IMR-90 (cell line): ENCODE measurements around the gene ADPRHL1. TPM values are rescaled to one million over a fixed set of nuclear protein-coding genes. Genes with fewer than 3 reads are reported as not detected.

ENCODE experiments used
- ATAC-seq: fragments of 200-7000 bp; cut with Tn5 transposase; 2 replicates; pipeline ENCODE4 v1.9.1; 2020; ENCODE audit warnings: low read depth, mild to moderate bottlenecking, moderate library complexity
- BruUV-seq: library from RNA; stranded (reverse); fragments of 400-500 nt; replicated peaks from 2 replicates; lab custom pipeline; 2021; lab: Mats Ljungman, UMichigan
- CTCF ChIA-PET: fragments of 300-600 bp; formaldehyde crosslinking; extraction: SDS; loops from one replicate; lab custom pipeline; 2021; ENCODE audit warnings: antibody characterized with exemption; lab: Yijun Ruan, JAX
- POLR2A ChIA-PET: fragments of 300-600 bp; sonication (Branson Sonifier 250); formaldehyde crosslinking; loops from one replicate; lab custom pipeline; 2022; ENCODE audit warnings: antibody characterized with exemption; ENCODE audit not compliant: unreplicated experiment; lab: Charles Lee
- DNase-seq: peaks from one replicate; pipeline ENCODE4 v3.0.0; 2013
- H2AFZ ChIP-seq: replicated peaks from 2 replicates; pipeline ENCODE3; 2013; ENCODE audit warnings: low read length, mild to moderate bottlenecking; ENCODE audit not compliant: poor library complexity
- H2AK5ac ChIP-seq: 2 replicates; pipeline ENCODE4 v1.6.1; 2013; ENCODE audit warnings: low read depth, low read length, inconsistent platforms
- H2AK9ac ChIP-seq: replicated peaks from 2 replicates; pipeline ENCODE3; 2013; ENCODE audit warnings: mild to moderate bottlenecking, low read depth, low read length, moderate library complexity; ENCODE audit not compliant: poor library complexity
- H2BK120ac ChIP-seq: 2 replicates; pipeline ENCODE4 v1.6.1; 2013; ENCODE audit warnings: low read depth, low read length, inconsistent platforms
- H2BK15ac ChIP-seq: 3 replicates; pipeline ENCODE4 v1.6.1; 2013; ENCODE audit warnings: low read depth, low read length, inconsistent platforms
- H2BK20ac ChIP-seq: 2 replicates; pipeline ENCODE4 v1.6.1; 2013; ENCODE audit warnings: low read depth, mild to moderate bottlenecking, inconsistent platforms, low read length, moderate library complexity
- H2BK5ac ChIP-seq: 2 replicates; pipeline ENCODE4 v1.6.1; 2013; ENCODE audit warnings: mild to moderate bottlenecking, low read depth, low read length, inconsistent platforms; ENCODE audit not compliant: poor library complexity, severe bottlenecking
- H3K14ac ChIP-seq: replicated peaks from 2 replicates; pipeline ENCODE4 v1.6.1; 2013; ENCODE audit warnings: low read depth, low read length, inconsistent platforms
- H3K18ac ChIP-seq: 2 replicates; pipeline ENCODE4 v1.6.1; 2013; ENCODE audit warnings: low read depth, low read length, control low read depth
- H3K23ac ChIP-seq: 2 replicates; pipeline ENCODE4 v1.6.1; 2013; ENCODE audit warnings: low read depth, low read length, inconsistent platforms
- H3K27ac ChIP-seq: 2 replicates; pipeline ENCODE4 v1.5.1; 2013; ENCODE audit warnings: mild to moderate bottlenecking, control low read depth, low read length; ENCODE audit not compliant: insufficient read depth
- H3K27me3 ChIP-seq: 2 replicates; pipeline ENCODE4 v1.6.1; 2013; ENCODE audit warnings: low read length; ENCODE audit not compliant: control insufficient read depth, insufficient read depth
- H3K36me3 ChIP-seq: 2 replicates; pipeline ENCODE4 v1.6.1; 2013; ENCODE audit warnings: low read length, mixed read lengths; ENCODE audit not compliant: control insufficient read depth, insufficient read depth
- H3K4ac ChIP-seq: 2 replicates; pipeline ENCODE4 v1.6.1; 2013; ENCODE audit warnings: low read depth, low read length, inconsistent platforms
- H3K4me1 ChIP-seq: 2 replicates; pipeline ENCODE4 v1.6.1; 2013; ENCODE audit warnings: low read length, mixed read lengths; ENCODE audit not compliant: control insufficient read depth, insufficient read depth
- H3K4me2 ChIP-seq: 2 replicates; pipeline ENCODE4 v1.6.1; 2013; ENCODE audit warnings: low read depth, mild to moderate bottlenecking, control low read depth, low read length, moderate library complexity
- H3K4me3 ChIP-seq: 2 replicates; pipeline ENCODE4 v1.5.1; 2013; ENCODE audit warnings: low read depth, mild to moderate bottlenecking, control low read depth, low read length, moderate library complexity; ENCODE audit not compliant: insufficient read depth
- H3K56ac ChIP-seq: 2 replicates; pipeline ENCODE4 v1.6.1; 2013; ENCODE audit warnings: low read length, inconsistent platforms; ENCODE audit not compliant: insufficient read depth; ENCODE audit errors: extremely low read depth
- H3K79me1 ChIP-seq, 2 experiments: 2 replicates each; pipeline ENCODE4 v1.6.1; 2013; ENCODE audit warnings: low read length in 2 of 2, inconsistent platforms in 1 of 2, low read depth in 1 of 2
- H3K9ac ChIP-seq: 2 replicates; pipeline ENCODE4 v1.6.1; 2013; ENCODE audit warnings: low read depth, low read length, control low read depth
- H3K9me1 ChIP-seq: 2 replicates; pipeline ENCODE4 v1.6.1; 2013; ENCODE audit warnings: low read length, inconsistent platforms; ENCODE audit not compliant: insufficient read depth
- H3K9me3 ChIP-seq: 2 replicates; pipeline ENCODE4 v1.6.1; 2013; ENCODE audit warnings: low read length; ENCODE audit not compliant: control insufficient read depth, insufficient read depth
- H4K20me1 ChIP-seq: 2 replicates; pipeline ENCODE4 v1.6.1; 2013; ENCODE audit warnings: low read length, inconsistent platforms; ENCODE audit not compliant: insufficient read depth
- H4K5ac ChIP-seq: 2 replicates; pipeline ENCODE4 v1.6.1; 2013; ENCODE audit warnings: mild to moderate bottlenecking, low read depth, low read length, control low read depth
- H4K8ac ChIP-seq, 2 experiments: 2 replicates each; pipeline ENCODE4 v1.6.1; 2013; ENCODE audit warnings: low read depth in 2 of 2, low read length in 2 of 2, control low read depth in 1 of 2, inconsistent platforms in 1 of 2
- H4K91ac ChIP-seq: 2 replicates; pipeline ENCODE4 v1.6.1; 2013; ENCODE audit warnings: low read depth, low read length, inconsistent platforms; ENCODE audit not compliant: insufficient read depth
- BHLHE40 ChIP-seq: fragments of 150-350 bp; IDR thresholded peaks from 2 replicates; pipeline ENCODE4 v1.6.1; 2016; ENCODE audit warnings: mild to moderate bottlenecking, low read depth, low read length
- CEBPB ChIP-seq: IDR thresholded peaks from 2 replicates; pipeline ENCODE4 v1.6.1; 2012; ENCODE audit warnings: low read depth, low read length, improper control_type of control experiment
- CHD1 ChIP-seq: IDR thresholded peaks from 2 replicates; pipeline ENCODE4 v1.6.1; 2012; ENCODE audit warnings: low read depth, low read length, improper control_type of control experiment
- FOS ChIP-seq: fragments of 150-350 bp; IDR thresholded peaks from 2 replicates; pipeline ENCODE4 v1.6.1; 2016; ENCODE audit warnings: low read depth, low read length
- MAFK ChIP-seq: IDR thresholded peaks from 2 replicates; pipeline ENCODE4 v1.6.1; 2012; ENCODE audit warnings: low read depth, low read length, improper control_type of control experiment
- MAZ ChIP-seq: IDR thresholded peaks from 2 replicates; pipeline ENCODE4 v1.6.1; 2012; ENCODE audit warnings: low read depth, mild to moderate bottlenecking, low read length, improper control_type of control experiment, moderate library complexity, borderline replicate concordance
- MXI1 ChIP-seq: IDR thresholded peaks from 2 replicates; pipeline ENCODE4 v1.6.1; 2012; ENCODE audit warnings: low read depth, mild to moderate bottlenecking, low read length, moderate library complexity, borderline replicate concordance
- NFE2L2 ChIP-seq: fragments of 150-350 bp; IDR thresholded peaks from 2 replicates; pipeline ENCODE4 v1.6.1; 2016; ENCODE audit warnings: low read depth, mild to moderate bottlenecking, low read length
- POLR2A ChIP-seq: IDR thresholded peaks from 2 replicates; pipeline ENCODE4 v1.6.1; 2012; ENCODE audit warnings: mild to moderate bottlenecking, low read depth, low read length
- RAD21 ChIP-seq: IDR thresholded peaks from 2 replicates; pipeline ENCODE4 v1.6.1; 2012; ENCODE audit warnings: low read length, improper control_type of control experiment
- RCOR1 ChIP-seq: IDR thresholded peaks from 2 replicates; pipeline ENCODE4 v1.6.1; 2012; ENCODE audit warnings: mild to moderate bottlenecking, low read length, improper control_type of control experiment; ENCODE audit not compliant: insufficient replicate concordance
- RFX5 ChIP-seq: IDR thresholded peaks from 2 replicates; pipeline ENCODE4 v1.8.0; 2012; ENCODE audit warnings: low read depth, mild to moderate bottlenecking, low read length, moderate library complexity
- SMC3 ChIP-seq: fragments of 150-350 bp; IDR thresholded peaks from 2 replicates; pipeline ENCODE4 v1.6.1; 2016; ENCODE audit warnings: low read depth, mild to moderate bottlenecking, antibody characterized with exemption, low read length, moderate library complexity
- WGBS, 2 experiments: methylation state at CpG; one replicate each; pipeline versions ENCODE4 v1.1.5 to v1.1.7; 2013; ENCODE audit warnings: missing lambda C conversion rate in 2 of 2; ENCODE audit not compliant: insufficient read length in 1 of 2; ENCODE audit errors: extremely low coverage in 2 of 2; 5-methylcytosine and 5-hydroxymethylcytosine counted together
- dilution Hi-C: fragments of 300-500 bp; cut with HindIII; formaldehyde crosslinking; loops from one replicate; pipeline ENCODE4 v1.14.3; 2018; ENCODE audit warnings: low sequenced_read_pairs; ENCODE audit not compliant: unreplicated experiment
- in situ Hi-C: fragments of 300-500 bp; cut with MboI; formaldehyde crosslinking; loops from 3 replicates; pipeline ENCODE4 v1.14.3; 2019; ENCODE audit warnings: low sequenced_read_pairs, inconsistent platforms, mixed read lengths
- intact Hi-C: fragments of 100-400 bp; cut with micrococcal nuclease; formaldehyde crosslinking; loops from 2 replicates; pipeline ENCODE4 v1.10.0; 2022
- polyA plus RNA-seq, 3 experiments: library from polyadenylated mRNA; depleted of rRNA; stranded (reverse); fragments of >200 nt; gene quantifications; 2 replicates each; pipeline ENCODE4 v1.2.3, GENCODE V29; 2012; ENCODE audit warnings: low replicate concordance in 1 of 3
- total RNA-seq: library from RNA; depleted of rRNA; stranded (reverse); fragments of >200 nt; gene quantifications from 2 replicates; pipeline ENCODE4 v1.2.3, GENCODE V29; 2012
- TF ChIP-seq, protein P1 (sequence below): fragments of 150-350 bp; IDR thresholded peaks from 2 replicates; pipeline ENCODE4 v1.6.1; 2017; ENCODE audit warnings: mild to moderate bottlenecking, antibody characterized with exemption, low read length, low read depth
- TF ChIP-seq, protein P2 (sequence below): conservative IDR thresholded peaks from 2 replicates; pipeline ENCODE4 v1.5.1; 2012; ENCODE audit warnings: mild to moderate bottlenecking, low read depth, low read length, improper control_type of control experiment
- TF ChIP-seq, protein P3 (sequence below): fragments of 150-350 bp; IDR thresholded peaks from 2 replicates; pipeline ENCODE4 v1.6.1; 2016; ENCODE audit warnings: low read depth, mild to moderate bottlenecking, low read length, moderate library complexity, borderline replicate concordance

ADPRHL1 gene
- total and polyA plus RNA-seq, 2 of the 4 experiments (the other 2 are of a cell fraction) = 0.36 to 0.67 TPM

DNA sequence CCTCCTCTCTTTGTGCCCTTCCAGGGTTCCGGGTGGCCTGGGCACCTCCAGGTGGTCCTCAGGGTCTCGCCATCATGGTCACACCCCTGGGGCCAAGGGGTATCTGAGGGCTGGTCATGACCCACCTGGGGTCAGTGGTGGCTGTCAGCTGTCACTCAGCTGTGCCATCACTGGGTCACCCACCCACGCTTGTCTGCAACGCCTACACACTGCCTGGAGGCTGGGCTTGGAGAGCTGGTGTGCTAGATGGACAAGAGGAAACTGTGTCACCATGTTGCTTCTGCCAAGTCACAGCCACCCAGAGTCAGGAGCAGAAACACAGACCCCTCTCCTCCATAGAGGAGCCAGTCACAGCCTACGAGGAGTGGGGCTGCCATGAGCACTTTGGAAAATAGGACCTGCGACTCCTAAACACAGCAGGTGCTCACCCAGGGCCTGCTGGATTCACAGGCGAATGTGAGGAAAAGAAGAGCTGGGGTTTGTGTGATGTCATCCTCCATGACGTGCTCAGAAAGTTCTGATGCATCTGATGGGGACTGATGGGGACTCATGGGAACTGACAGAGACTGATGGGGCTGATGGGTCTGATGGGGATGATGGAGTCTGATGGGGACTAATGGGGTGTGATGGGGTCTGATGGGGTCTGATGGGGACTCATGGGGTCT lies 78.6 kb downstream of the ADPRHL1 start:
- H3K4me3 ChIP-seq = no peak overlapping the region
- no peaks in the 10 kb centered on the region for H3K4me1 ChIP-seq
- DNase-seq (no peak), ATAC-seq (no peak)
- in situ Hi-C loops = loop anchor here (25.0 kb wide), 1 partner anchor 437 kb away; no protein-coding TSS in a partner anchor
- H3K23ac ChIP-seq = no peak overlapping the region
- H2BK15ac ChIP-seq = no peak overlapping the region
- ChIA-PET POLR2A (no interaction called here), CTCF (no interaction called here)
- no peak overlapping the region for H2BK20ac ChIP-seq
- no peaks in the 10 kb centered on the region for H4K20me1 ChIP-seq
- no peak overlapping the region for H2AK9ac ChIP-seq
- TF ChIP-seq, protein P1, sequence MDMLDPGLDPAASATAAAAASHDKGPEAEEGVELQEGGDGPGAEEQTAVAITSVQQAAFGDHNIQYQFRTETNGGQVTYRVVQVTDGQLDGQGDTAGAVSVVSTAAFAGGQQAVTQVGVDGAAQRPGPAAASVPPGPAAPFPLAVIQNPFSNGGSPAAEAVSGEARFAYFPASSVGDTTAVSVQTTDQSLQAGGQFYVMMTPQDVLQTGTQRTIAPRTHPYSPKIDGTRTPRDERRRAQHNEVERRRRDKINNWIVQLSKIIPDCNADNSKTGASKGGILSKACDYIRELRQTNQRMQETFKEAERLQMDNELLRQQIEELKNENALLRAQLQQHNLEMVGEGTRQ = no peak
- TF ChIP-seq, protein P2, sequence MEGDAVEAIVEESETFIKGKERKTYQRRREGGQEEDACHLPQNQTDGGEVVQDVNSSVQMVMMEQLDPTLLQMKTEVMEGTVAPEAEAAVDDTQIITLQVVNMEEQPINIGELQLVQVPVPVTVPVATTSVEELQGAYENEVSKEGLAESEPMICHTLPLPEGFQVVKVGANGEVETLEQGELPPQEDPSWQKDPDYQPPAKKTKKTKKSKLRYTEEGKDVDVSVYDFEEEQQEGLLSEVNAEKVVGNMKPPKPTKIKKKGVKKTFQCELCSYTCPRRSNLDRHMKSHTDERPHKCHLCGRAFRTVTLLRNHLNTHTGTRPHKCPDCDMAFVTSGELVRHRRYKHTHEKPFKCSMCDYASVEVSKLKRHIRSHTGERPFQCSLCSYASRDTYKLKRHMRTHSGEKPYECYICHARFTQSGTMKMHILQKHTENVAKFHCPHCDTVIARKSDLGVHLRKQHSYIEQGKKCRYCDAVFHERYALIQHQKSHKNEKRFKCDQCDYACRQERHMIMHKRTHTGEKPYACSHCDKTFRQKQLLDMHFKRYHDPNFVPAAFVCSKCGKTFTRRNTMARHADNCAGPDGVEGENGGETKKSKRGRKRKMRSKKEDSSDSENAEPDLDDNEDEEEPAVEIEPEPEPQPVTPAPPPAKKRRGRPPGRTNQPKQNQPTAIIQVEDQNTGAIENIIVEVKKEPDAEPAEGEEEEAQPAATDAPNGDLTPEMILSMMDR = no peak
- no peak for TF ChIP-seq POLR2A
- TF ChIP-seq, protein P3, sequence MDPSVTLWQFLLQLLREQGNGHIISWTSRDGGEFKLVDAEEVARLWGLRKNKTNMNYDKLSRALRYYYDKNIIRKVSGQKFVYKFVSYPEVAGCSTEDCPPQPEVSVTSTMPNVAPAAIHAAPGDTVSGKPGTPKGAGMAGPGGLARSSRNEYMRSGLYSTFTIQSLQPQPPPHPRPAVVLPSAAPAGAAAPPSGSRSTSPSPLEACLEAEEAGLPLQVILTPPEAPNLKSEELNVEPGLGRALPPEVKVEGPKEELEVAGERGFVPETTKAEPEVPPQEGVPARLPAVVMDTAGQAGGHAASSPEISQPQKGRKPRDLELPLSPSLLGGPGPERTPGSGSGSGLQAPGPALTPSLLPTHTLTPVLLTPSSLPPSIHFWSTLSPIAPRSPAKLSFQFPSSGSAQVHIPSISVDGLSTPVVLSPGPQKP = no peak
- no peak for TF ChIP-seq MAZ
- TF ChIP-seq NFE2L2 = no peak
- no peak for TF ChIP-seq RFX5
- no peak for TF ChIP-seq MXI1
- no peak for TF ChIP-seq CEBPB
- no peak for TF ChIP-seq RCOR1
- no peak for TF ChIP-seq MAFK
- TF ChIP-seq BHLHE40 = no peak
- TF ChIP-seq FOS = no peak
- no peak for TF ChIP-seq CHD1
- no peak for TF ChIP-seq RAD21
- no peak for TF ChIP-seq SMC3
- no peak overlapping the region for H3K27ac ChIP-seq
- dilution Hi-C loops = no loop called here
- intact Hi-C loops = no loop called here
- no peaks in the 10 kb centered on the region for H3K9me3 ChIP-seq
- no peak overlapping the region for H3K18ac ChIP-seq
- H4K5ac ChIP-seq = no peak overlapping the region
- BruUV-seq = no TSS peak
- H3K14ac ChIP-seq = no peak overlapping the region
- H4K8ac ChIP-seq = no peak overlapping the region
- peaks cover 30% of the 10 kb centered on the region for H3K27me3 ChIP-seq
- 64% methylated on average over 3 of the region's 8 CpGs; no CpG with 5 or more reads in 1 of the 2 experiments for WGBS, 2 experiments
- no peak overlapping the region for H4K91ac ChIP-seq
- no peak overlapping the region for H3K9ac ChIP-seq
- no peak overlapping the region for H2AK5ac ChIP-seq
- H2BK120ac ChIP-seq = no peak overlapping the region
- no peaks in the 10 kb centered on the region for H3K36me3 ChIP-seq
- no peak overlapping the region for H3K4me2 ChIP-seq
- no peak overlapping the region for H3K4ac ChIP-seq
- H2BK5ac ChIP-seq = no peak overlapping the region
- no peak overlapping the region for H3K56ac ChIP-seq
- H2AFZ ChIP-seq = no peak overlapping the region
- H3K9me1 ChIP-seq = no peaks in the 10 kb centered on the region
- no peaks in the 10 kb centered on the region for H3K79me1 ChIP-seq
